Measurements from ENCODE around the gene SIGLEC14.

GRCh38 chr19:51640386-51640785, 6.2 kb downstream of the SIGLEC14 start:
- TF ChIP-seq EP300 (conservative IDR thresholded peaks at IDR 0.05; ENCODE audit: poor library complexity, severe bottlenecking) (no peak), SMC3 (conservative IDR thresholded peaks at IDR 0.05; ENCODE audit: poor library complexity) (no peak), CTCF (IDR thresholded peaks at IDR 0.05; ENCODE audit: poor library complexity, severe bottlenecking) (no peak), POLR2AphosphoS5 (IDR thresholded peaks at IDR 0.05) (no peak), REST (IDR thresholded peaks at IDR 0.05; ENCODE audit: borderline replicate concordance) (no peak), EZH2 (IDR thresholded peaks at IDR 0.05; ENCODE audit: borderline replicate concordance, insufficient read depth, low read length, poor library complexity, severe bottlenecking) (no peak), TAF1 (IDR thresholded peaks at IDR 0.05; ENCODE audit: low read depth) (no peak), MXI1 (conservative IDR thresholded peaks at IDR 0.05; ENCODE audit: poor library complexity, severe bottlenecking) (no peak)
